PC-9 (cell line): ENCODE data around the gene ADAT2.

Source experiments
- CTCF ChIP-seq: fragments of 200-600 bp; sonication (generic); conservative IDR thresholded peaks from 2 replicates; pipeline ENCODE4 v1.6.1; 2017; ENCODE audit warnings: mixed run types, antibody characterized with exemption, mild to moderate bottlenecking, moderate library complexity
- EZH2 ChIP-seq: fragments of 200-600 bp; sonication (generic); IDR thresholded peaks from 2 replicates; pipeline ENCODE4 v1.8.0; 2017; ENCODE audit warnings: antibody characterized with exemption, low read depth

- TF ChIP-seq CTCF (no peak), EZH2 (no peak)
Measured at GRCh38 chr6:143490775-143491174, 40.3 kb upstream of the ADAT2 start.
